HEK293 (cell line): ENCODE measurements around the gene MAP2K6.

Experiments used
- ZFP37 ChIP-seq: fragments of 450-650 bp; formaldehyde crosslinking; IDR thresholded peaks from 2 replicates; pipeline ENCODE4 v1.5.1; 2016; ENCODE audit warnings: missing biosample characterization, missing genetic modification characterization
- ZNF350 ChIP-seq: fragments of 450-650 bp; formaldehyde crosslinking; IDR thresholded peaks from 2 replicates; pipeline ENCODE4 v1.5.0; 2017; ENCODE audit warnings: missing biosample characterization, mild to moderate bottlenecking, missing genetic modification characterization
- ZNF701 ChIP-seq: fragments of 450-650 bp; formaldehyde crosslinking; IDR thresholded peaks from 2 replicates; pipeline ENCODE4 v1.5.1; 2016; ENCODE audit warnings: missing biosample characterization, missing genetic modification characterization
- TF ChIP-seq, protein P1 (sequence below): fragments of 450-650 bp; formaldehyde crosslinking; optimal IDR thresholded peaks from 2 replicates; pipeline ENCODE3; 2016; ENCODE audit warnings: missing biosample characterization, mild to moderate bottlenecking, missing genetic modification characterization
- TF ChIP-seq, protein P2 (sequence below): fragments of 450-650 bp; formaldehyde crosslinking; IDR thresholded peaks from 2 replicates; pipeline ENCODE4 v1.5.1; 2016; ENCODE audit warnings: missing biosample characterization, missing genetic modification characterization
- TF ChIP-seq, protein P3 (sequence below): fragments of 450-650 bp; formaldehyde crosslinking; IDR thresholded peaks from 2 replicates; pipeline ENCODE4 v1.5.1; 2016; ENCODE audit warnings: missing biosample characterization, missing genetic modification characterization

DNA sequence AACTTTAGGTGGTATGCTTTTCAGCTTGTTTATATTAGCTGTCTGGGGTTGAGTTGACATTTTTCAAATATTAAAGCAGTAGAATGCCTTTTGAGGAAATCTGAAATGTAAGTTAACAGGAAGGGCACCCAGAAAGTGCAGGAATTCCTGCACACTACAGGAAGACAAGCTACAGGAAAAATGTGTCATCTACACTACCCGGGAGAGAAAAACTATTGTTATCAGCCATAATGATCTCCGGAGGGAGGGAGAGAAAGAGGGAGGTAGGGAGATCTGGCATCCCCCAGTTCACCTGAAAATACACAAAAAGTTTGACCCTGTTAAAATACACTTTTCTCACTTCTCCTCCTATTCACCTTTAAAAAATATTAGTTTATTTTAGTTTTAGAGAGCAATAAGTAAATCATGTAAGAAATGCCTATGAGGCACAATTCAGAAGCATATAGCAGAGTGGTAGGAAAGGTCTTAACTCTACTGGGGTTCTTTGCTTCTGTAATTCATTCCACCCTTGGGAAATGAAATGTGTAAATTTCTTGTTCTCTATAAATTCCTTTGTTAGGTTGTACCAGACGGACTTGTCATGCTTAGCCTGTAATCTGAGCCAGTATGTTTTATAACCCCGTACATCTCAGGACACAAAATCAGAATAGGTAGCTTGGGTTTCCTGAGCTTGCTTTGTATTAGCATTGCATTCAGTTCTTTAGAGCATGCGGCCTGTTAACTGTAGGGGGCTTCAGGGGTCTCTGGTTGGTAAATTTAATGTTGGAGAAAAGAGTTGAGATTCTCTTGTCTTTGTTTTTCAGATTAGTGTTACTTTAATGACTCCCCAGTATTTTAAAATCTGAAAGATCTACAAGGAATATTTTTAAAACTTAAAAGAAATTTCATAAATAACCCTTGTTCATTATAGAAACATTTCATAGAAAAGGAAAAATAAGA lies 3.3 kb downstream of the MAP2K6 start:
- no peak for TF ChIP-seq ZNF701 (tag by site-specific recombination)
- TF ChIP-seq ZNF350 (tag by site-specific recombination), result no peak
- TF ChIP-seq, protein P1, sequence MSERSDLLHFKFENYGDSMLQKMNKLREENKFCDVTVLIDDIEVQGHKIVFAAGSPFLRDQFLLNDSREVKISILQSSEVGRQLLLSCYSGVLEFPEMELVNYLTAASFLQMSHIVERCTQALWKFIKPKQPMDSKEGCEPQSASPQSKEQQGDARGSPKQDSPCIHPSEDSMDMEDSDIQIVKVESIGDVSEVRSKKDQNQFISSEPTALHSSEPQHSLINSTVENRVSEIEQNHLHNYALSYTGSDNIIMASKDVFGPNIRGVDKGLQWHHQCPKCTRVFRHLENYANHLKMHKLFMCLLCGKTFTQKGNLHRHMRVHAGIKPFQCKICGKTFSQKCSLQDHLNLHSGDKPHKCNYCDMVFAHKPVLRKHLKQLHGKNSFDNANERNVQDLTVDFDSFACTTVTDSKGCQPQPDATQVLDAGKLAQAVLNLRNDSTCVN, result no peak
- TF ChIP-seq, protein P2, sequence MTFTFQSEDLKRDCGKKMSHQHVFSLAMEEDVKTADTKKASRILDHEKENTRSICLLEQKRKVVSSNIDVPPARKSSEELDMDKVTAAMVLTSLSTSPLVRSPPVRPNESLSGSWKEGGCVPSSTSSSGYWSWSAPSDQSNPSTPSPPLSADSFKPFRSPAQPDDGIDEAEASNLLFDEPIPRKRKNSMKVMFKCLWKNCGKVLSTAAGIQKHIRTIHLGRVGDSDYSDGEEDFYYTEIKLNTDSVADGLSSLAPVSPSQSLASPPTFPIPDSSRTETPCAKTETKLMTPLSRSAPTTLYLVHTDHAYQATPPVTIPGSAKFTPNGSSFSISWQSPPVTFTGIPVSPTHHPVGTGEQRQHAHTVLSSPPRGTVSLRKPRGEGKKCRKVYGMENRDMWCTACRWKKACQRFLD (tag by site-specific recombination), result no peak
- TF ChIP-seq ZFP37, result no peak
- TF ChIP-seq, protein P3, sequence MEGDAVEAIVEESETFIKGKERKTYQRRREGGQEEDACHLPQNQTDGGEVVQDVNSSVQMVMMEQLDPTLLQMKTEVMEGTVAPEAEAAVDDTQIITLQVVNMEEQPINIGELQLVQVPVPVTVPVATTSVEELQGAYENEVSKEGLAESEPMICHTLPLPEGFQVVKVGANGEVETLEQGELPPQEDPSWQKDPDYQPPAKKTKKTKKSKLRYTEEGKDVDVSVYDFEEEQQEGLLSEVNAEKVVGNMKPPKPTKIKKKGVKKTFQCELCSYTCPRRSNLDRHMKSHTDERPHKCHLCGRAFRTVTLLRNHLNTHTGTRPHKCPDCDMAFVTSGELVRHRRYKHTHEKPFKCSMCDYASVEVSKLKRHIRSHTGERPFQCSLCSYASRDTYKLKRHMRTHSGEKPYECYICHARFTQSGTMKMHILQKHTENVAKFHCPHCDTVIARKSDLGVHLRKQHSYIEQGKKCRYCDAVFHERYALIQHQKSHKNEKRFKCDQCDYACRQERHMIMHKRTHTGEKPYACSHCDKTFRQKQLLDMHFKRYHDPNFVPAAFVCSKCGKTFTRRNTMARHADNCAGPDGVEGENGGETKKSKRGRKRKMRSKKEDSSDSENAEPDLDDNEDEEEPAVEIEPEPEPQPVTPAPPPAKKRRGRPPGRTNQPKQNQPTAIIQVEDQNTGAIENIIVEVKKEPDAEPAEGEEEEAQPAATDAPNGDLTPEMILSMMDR, result no peak
